Tibial nerve (tissue), 3 donors: Measurements from ENCODE around the gene COPA.

ENCODE experiments used
- POLR2A ChIP-seq, 2 donors: fragments of 450-650 bp; IDR thresholded peaks; one replicate each; pipeline ENCODE4 v1.6.1; 2017; ENCODE audit warnings: antibody characterized with exemption in 2 of 2, mild to moderate bottlenecking in 2 of 2, moderate library complexity in 2 of 2
- TF ChIP-seq, protein P1 (sequence below), 5 experiments: fragments of 200-600 bp in 3 of 5; fragments of 450-650 bp in 2 of 5; sonication (generic) in 3 of 5; IDR thresholded peaks; one replicate each; pipeline ENCODE4 v1.5.1; 2016 to 2019; ENCODE audit warnings: antibody characterized with exemption in 5 of 5, mild to moderate bottlenecking in 3 of 5, moderate library complexity in 2 of 5

DNA sequence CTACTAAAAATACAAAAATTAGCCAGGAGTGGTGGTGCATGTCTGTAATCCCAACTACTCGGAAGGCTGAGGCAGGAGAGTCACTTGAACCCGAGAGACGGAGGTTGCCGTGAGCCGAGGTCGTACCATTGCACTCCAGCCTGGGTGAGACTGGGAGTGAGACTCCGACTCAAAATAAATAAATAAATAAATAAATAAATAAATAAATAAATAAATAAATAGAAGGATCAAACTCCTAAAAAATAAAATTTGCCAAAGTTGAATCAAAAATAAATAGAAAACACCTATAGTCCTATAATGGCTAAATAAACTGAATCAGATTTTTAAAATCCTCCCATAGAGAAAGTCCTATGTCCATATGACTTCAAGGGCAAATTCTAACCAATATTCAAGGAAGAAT lies 42.9 kb downstream of the COPA start:
- TF ChIP-seq, protein P1, sequence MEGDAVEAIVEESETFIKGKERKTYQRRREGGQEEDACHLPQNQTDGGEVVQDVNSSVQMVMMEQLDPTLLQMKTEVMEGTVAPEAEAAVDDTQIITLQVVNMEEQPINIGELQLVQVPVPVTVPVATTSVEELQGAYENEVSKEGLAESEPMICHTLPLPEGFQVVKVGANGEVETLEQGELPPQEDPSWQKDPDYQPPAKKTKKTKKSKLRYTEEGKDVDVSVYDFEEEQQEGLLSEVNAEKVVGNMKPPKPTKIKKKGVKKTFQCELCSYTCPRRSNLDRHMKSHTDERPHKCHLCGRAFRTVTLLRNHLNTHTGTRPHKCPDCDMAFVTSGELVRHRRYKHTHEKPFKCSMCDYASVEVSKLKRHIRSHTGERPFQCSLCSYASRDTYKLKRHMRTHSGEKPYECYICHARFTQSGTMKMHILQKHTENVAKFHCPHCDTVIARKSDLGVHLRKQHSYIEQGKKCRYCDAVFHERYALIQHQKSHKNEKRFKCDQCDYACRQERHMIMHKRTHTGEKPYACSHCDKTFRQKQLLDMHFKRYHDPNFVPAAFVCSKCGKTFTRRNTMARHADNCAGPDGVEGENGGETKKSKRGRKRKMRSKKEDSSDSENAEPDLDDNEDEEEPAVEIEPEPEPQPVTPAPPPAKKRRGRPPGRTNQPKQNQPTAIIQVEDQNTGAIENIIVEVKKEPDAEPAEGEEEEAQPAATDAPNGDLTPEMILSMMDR (IDR thresholded peaks at IDR 0.05) = no peak
- TF ChIP-seq POLR2A (IDR thresholded peaks at IDR 0.05) = no peak
